DMS53 treated with DMSO at 0.1 percent for 48 hours (cell line): ENCODE results near the gene ARHGEF26.

Source experiments
- DNase-seq: peaks from one replicate; lab custom pipeline; 2025; ENCODE audit not compliant: unreplicated experiment; lab: John Stamatoyannopoulos, UW

The ARHGEF26 gene

DNA sequence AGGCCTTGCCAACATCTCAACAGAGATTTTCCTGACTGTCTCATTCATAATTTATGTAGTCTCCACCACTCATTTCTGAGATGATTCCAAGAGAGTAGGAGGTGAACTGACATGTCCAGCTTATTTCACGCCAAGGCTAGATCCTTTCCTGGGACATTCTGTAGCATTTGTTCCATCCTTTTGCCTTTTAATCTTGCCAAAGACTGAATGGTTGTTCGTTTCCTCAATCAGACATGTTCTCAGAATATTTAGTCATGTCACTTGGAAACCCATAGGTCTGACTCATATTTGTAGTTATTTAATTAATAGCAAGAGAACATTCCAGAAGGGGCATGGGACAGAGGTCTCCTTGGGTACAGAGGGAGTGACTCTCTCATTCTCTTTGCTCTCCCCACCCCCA, 122.2 kb downstream of the ARHGEF26 start:
- no peak for DNase-seq

DNA sequence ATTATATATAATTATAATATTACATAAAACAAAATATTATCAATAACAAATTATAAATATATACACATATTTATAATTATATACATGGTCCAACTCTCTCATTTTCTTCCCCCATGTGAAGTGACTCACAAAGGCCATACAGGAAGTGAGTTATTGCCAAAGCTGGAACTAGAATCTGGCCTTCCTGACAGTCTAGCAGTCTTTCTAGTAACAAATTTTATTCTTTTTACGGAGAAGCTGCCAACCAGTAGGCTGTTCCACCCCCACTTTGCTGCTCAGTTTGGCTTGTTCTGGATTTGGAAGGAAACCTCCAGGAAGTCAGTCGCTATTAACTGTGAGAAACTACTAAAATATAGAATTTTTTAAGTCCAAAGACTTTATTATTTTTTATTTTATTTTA, 123.5 kb downstream of the ARHGEF26 start:
- DNase-seq: no peak

DNA sequence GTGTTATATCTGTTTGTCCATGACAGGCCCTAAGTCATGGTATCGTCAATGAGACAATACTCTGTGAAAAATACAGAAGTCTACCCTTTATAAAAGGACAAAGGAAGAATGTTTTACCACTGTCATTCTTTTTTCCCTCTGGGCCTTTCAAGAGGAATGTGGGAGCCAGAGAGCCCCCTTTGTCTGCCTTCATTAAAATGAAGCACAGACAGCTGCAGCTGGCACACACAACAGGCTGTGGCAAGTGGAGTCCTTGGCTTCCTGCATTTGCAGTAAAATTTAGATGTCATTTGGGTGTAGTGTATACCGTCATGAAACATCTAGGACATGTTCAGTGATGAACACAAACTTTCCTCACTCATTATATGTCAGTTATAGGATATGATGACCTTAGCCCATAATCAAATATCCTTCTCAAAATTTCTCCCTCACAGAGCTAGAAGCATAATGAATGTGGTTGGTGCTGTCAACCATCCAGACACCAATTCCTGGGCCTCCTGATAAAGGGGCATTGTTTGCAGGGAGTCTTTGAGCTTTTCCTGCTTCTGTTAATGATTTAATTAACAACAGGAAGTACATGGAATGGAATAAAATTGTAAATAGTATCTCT, 126.7 kb downstream of the ARHGEF26 start:
- DNase-seq: no peak

DNA sequence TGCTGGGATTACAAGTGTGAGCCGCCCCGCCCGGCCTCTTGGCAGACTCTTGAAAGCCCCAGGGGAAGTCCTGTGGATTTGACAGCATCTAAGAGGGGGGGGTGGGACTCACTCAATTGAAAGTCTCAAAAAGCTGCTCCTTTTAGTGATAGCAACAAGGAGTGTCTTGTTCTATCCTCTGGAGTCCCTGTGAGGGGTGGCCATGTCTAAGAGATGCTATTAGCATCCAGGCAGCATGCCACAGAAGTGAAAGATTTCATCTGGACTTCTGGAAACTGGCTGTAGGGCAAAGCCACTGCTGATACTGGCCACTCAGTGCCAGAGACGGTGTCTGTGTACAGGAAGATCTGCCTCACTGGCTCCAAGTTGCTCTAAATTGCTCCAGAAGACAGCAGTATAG, 129.1 kb downstream of the ARHGEF26 start:
- DNase-seq: no peak

DNA sequence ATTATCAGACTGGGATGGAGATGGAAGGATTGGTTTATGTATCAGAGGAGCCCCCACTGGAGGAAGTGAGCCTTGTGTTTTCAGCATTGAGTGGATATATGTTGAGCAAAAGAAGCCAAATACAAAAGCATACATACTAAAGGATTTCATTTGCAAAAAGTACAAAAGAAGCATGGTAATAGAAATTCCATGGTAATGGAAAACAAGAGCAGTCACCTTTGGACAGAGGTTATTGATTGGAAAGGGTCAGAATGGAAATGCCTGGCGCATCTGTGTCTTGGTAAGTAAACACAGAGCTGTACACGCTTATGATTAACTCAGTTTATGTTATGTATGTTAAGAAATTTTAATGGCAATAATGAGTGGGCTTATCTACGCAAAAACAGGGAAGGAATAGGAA, 130.4 kb downstream of the ARHGEF26 start:
- DNase-seq: no peak

DNA sequence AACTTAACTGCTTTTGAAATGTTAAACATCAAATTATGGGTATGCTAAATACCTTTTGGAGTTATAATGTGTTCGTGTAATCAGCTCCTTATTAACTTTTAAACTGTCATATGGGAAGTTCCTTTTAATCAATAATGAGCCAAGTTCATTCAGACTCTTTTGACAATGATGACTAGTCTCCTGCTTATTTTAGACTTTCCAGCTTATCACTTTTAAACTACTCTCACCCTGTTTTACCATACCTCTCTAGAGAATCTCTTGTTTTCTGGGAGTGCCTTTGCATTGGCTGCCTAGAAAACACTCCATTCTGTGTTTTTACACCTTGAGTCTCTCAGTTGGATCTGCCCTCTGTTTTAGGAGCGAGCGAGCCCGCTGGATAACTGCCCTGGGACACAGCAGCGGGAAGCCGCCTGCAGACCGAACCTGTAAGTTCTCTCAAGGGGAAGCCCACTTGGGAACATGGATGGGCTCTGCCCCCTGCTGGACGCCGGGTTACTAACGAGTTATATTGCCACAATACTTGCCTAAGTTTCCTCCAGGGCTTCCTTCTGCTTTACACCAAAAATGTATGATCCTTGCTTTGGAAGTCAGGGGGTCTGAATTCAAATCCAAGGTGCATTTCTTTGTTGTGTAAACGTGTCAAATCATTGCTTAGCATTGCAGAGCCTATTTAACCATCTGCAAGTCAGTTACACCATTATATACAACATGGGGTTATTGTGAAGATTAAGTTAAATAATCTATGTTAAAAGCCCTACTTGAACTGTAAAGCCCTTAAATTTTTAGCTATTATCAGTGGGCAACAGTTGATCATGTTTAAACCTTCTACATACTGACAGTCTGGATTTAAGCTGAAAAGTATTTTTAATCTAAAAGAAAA, 131.8 kb downstream of the ARHGEF26 start:
- DNase-seq: peak; percentile 59

DNA sequence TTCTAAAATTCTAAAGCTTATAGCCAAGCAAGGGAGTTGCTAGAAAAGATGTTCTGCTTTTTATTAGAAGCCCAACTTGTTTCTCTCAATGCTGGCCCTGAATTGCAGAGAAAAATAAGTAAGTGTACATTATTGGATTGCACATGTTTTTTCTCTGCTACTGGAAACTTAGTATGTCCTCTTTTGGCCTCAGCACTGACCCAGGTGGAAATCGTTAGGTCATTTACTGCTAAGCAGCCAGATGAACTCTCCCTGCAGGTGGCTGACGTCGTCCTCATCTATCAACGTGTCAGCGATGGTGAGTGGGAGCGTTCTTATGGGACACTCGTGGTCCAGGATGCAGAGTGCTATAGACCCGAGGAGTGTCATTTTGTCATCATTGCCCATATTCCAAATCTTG, 133.3 kb downstream of the ARHGEF26 start:
- DNase-seq: no peak

DNA sequence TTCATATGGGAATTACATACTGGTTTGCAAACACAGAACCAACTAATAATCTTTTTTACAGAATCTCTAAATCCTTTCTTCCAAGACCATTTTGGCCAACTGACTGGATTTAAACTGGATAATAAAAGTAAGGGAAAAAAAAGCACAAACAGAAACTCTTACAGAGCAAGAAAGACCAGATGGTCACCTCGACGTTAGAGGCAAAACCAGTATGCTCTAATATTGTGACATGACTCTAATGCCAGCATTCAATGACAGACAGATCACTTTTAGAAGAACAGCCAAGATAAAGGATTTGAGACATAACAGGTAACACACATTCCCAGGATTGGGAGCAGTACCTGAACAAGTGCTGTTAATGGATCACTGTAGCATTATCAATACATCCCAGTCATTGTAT, 152.2 kb downstream of the ARHGEF26 start:
- no peak for DNase-seq

DNA sequence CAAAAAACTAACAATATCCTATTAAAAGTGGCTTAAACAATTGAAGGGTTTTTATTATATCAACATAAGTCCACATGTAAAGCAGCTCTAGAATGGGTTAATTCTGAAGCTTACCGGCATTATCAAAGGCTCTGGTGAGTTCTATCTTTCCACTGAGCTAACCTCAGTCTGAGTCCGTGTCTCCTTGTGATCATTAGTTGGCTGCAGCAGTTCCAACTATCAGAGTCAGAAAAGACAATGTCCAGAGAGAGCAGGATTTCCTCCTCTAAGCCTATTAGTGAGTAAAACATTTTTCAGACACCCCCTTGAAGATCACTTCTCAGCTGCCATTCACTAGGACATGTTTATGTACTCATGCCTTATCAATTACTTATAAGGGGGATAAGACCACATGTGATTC, 153.2 kb downstream of the ARHGEF26 start:
- DNase-seq: no peak

DNA sequence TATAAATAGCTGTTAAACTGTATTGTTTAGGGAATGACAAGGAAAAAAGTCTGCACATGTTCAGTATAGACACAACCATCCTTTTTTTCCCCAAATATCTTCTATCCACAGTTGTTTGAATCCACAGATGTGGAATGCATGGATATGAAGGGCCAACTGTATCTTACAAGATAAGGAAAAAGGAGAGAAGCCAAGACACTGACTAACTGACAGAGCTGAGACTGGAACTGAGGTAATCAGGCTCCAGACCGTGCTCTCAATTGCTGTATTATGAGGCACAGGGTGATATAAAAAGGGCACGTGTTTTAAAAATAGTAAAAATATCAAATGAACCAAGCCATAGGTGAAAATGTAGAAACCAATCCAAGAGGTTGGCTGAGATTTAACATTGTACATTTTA, 154.1 kb downstream of the ARHGEF26 start:
- no peak for DNase-seq

DNA sequence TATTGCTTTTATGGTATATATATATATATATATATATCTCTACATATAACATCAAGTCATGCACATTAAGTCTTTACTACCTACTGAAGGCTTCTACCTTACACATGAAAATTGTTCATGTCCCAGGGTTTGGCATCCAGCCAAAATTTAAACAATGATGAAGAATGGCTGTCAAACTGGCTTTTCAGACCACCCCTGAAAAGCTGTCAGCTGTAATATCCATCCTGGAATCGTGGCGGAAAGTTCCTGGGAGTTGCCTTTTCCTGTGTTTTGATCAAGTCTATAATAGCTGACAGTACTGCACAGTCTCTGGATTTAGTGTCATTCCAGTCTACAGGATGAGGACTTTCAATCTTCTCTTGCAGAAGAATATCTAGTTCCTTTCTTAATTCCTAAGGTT, 154.8 kb downstream of the ARHGEF26 start:
- no peak for DNase-seq

DNA sequence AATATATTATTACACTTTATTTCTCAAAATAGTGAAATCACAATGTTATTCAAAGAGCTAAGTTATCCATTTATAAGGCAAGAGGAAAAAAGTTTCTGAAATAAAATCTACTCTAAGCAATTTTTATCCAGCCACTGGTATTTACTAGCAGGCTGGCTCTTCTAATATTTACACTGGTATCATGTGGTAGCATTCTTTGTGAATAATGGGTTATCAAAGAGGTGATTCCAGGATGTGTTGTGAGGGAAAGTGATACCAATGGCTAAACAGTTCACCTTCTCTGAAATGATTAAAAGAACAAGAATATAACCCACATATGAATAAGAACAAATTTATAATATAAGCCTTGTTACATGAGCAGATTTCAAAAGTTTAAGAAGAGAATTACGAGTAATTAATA, 159.0 kb downstream of the ARHGEF26 start:
- DNase-seq: no peak

DNA sequence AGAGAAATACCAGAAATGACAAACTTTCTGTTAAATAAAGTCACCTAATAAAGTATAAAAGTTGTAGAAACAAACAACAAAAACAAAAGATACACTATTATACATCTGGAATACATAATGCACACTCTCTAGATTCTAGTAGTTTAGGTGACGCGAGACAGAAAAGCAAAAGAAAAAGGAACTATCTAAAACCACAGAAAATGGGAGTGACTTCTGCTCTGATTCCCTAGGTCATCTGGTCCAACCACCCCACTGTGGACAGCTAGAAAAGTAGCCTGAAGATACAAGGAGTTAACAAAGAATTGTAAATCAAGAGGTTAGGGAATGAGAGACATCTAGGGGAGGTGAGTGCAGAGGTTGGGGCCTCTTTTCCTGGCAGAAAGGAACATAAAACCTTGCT, 164.0 kb downstream of the ARHGEF26 start:
- DNase-seq: no peak

DNA sequence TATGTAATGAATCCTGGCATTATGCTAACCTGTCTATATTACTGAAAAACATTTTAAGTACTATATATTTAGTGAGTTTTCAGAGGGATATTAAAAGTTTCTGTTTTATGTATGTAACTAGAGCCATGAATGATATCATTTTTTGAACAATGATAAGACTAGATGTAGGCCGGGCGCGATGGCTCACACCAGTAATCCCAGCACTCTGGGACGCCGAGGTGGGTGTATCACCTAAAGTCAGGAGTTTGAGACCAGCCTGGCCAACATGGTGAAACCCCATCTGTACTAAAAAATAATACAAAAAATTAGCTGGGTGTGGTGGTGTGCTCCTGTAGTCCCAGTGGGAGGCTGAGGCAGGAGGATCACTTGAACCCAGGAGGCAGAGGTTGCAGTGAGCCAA, 169.0 kb downstream of the ARHGEF26 start:
- DNase-seq: no peak

DNA sequence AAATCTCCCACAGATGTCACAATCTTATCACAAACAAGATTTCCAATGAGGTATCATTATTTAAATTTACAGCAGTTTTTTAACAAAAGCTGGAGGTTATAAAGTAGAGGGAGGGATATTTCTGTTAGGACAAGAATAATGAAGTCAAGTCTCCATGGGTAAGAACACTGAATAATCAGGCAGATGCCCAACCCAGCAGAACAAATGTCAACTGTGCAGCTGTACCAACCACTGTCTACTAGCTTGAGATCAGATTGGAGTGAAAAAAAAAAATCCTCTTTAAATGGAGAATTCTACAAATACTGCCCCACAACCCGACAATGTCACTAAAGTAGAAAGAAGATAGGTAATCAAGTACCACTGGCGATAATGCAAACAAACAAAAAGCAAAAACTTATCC, 172.8 kb downstream of the ARHGEF26 start:
- DNase-seq: no peak

DNA sequence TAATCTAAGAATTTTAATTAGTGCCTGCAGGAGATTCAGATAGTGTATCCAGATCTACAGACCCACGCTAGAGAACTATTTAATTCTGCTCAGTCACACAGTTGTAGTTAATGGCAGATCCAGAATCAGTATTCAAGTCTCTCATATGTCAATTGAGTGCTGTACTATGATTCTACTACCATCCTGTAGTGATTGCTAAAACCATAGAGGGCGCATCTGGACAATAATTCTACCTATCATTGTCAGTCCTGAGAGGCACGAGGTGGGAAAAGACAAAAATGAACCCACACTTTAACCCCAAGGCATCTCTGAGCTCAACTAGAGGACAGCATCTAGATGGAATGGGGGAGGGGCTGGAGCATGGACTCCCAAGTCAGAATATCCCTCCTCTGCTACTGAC, 180.4 kb downstream of the ARHGEF26 start:
- DNase-seq: no peak

DNA sequence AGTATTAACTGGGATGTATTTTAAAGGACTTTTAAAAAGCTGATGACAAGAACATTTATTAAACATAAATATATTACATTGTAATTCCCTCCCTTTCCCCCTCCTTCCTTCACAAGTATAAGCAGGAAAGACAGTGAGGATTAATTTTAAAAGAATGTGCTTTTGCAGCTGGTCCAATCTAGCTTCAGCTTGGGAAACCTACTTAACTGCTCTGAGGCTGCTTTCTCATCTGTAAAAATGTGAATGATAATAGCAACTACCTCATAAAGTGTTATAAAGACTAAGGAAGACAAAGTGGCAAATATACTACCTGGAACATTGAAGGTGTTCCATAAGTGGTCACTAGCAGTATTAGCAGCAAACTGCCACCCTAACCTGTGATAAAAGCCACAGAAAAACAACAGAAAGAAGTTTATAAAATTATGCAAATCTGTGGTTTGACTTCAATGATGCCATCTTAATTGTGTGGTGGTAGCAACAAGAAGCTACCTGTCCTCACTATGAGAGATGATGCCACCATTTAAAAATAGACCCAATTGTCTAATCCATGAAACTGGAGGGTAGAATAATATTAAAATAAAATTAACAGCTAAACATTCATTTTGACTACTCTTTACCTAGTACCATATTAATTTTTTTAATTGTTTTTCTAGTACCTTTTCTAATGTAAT, 183.1 kb downstream of the ARHGEF26 start:
- DNase-seq: no peak

DNA sequence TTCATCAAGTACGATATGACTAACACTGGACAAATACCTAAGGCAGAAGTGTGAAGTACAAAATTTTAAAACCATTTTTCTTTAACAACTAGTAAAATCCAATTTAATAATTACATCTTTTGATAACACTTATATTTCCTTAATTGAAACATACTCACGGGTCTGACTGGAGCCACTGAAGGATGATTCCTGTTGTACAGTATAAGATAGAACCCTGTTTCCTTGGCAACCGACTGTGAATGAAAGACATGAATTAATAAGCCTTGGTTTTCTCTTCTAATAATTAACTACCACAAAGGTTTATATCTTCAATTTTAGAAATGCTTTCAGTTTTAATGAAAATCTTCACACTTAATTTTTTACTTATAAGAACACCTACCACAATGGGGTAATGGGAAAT, 183.7 kb downstream of the ARHGEF26 start:
- no peak for DNase-seq

DNA sequence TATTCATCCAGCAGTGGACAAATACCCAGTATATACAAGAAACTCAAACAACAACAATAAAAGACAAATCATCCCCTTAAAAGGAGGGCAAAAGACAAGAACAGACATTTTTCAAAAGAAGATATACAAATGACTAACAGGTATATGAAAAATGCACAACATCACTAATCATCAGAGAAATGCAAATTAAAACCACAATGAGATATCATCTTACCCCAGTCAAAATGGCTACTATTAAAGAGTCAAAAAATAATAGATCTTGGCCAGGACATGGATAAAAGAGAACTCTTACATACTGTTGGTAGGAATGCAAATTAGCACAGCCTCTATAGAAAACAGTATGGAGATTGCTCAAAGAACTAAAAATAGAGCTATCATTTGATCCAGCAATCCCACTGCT, 186.2 kb downstream of the ARHGEF26 start:
- no peak for DNase-seq
